HG03354 (cell line): Measurements from ENCODE around the gene SPTBN1.
"Not testable (repeated sequence)": the region's sequence is repeated elsewhere in the genome, so short reads cannot be mapped to it uniquely, and the experiment has no call there.

ENCODE experiments used
- ATAC-seq: cut with Tn5 transposase; IDR thresholded peaks from one replicate; pipeline ENCODE4 v1.9.1; 2021; ENCODE audit warnings: mild to moderate bottlenecking; ENCODE audit not compliant: unreplicated experiment, poor library complexity, severe bottlenecking

Gene SPTBN1

GRCh38 chr2:54466870-54467269 is 10.7 kb downstream of the SPTBN1 start:
- ATAC-seq: no peak

- no peak for ATAC-seq
These were observed 12.5 kb downstream of the SPTBN1 start for GRCh38 chr2:54468673-54469072.

GRCh38 chr2:54469484-54470053 is 13.4 kb downstream of the SPTBN1 start:
- no peak for ATAC-seq

- ATAC-seq: no peak
These were observed 14.3 kb downstream of the SPTBN1 start for GRCh38 chr2:54470266-54470938.

GRCh38 chr2:54471221-54471711 is 15.1 kb downstream of the SPTBN1 start:
- ATAC-seq: peak; percentile 84

GRCh38 chr2:54473851-54474250 is 17.7 kb downstream of the SPTBN1 start:
- ATAC-seq: no peak

- ATAC-seq: no peak
These were observed 19.2 kb downstream of the SPTBN1 start for GRCh38 chr2:54475285-54475684.

- ATAC-seq: no peak
These were observed 19.8 kb downstream of the SPTBN1 start for GRCh38 chr2:54475919-54476318.

GRCh38 chr2:54476852-54477251 is 20.7 kb downstream of the SPTBN1 start:
- ATAC-seq: no peak

- ATAC-seq: no peak
These were observed 21.8 kb downstream of the SPTBN1 start for GRCh38 chr2:54477896-54478295.

GRCh38 chr2:54478899-54479298 is 22.8 kb downstream of the SPTBN1 start:
- ATAC-seq: no peak

- no peak for ATAC-seq
These were observed 23.3 kb downstream of the SPTBN1 start for GRCh38 chr2:54479424-54479823.

DNA sequence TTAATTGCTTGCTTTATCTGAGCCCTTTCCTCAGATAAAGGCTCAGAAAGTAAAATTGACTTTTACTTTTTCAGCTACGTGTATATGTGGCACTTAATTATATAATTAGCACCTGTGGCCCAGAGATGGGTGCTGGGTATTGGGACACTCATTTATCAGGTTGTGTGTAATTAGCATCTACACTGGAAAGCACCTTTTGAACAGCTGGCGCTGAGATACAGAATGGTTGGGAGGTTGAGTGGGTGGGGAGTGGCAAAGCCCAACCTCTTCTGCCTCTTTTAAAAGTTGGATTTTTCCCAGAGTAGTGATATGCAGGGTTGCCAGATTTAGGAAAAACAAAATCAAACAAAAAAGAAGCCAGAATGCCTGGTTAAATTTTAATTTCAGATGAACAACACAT is 23.9 kb downstream of the SPTBN1 start:
- peak; percentile 74 for ATAC-seq

- ATAC-seq: no peak
These were observed 25.6 kb downstream of the SPTBN1 start for GRCh38 chr2:54481686-54482085.

DNA sequence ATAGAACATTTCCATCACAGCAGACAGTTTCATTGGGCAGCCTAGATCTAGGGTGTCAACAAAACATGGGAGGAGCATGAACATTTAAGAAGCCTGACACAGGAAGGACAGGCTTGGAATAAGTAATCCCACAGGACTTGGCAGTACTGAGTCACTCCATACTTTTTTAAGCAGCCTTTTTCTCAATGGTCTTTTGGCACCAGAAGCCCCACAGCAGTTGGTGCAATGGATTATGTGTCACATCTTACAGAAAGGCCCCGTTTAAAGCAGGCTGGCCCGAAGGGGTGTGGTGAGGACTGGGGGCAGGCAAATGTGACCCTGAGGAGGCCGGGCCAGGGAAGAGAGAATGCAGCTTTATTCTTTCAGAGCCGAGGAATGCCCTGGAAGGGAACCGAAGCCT is 26.6 kb downstream of the SPTBN1 start:
- ATAC-seq: no peak

DNA sequence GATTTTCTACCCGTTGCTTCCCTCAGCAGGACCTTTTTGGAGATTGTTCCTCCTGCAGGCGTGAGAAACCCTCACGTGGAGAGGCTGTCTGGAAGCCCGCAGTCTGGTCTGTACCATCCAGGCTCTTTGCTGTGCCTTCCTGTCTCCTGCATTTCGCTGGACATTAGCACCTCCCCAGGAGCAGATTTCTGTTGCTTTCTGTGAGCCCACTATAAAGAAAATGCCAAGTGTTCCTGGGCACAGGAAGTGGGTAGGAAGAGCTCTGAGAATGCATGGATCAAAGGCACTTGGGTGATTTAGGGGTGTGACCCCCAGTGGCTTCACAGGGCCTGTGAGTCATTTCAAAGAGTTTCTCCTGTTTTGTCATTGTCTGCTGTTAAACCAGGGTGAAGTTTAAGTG is 27.3 kb downstream of the SPTBN1 start:
- no peak for ATAC-seq

- not testable (repeated sequence) for ATAC-seq
These were observed 29.6 kb downstream of the SPTBN1 start for GRCh38 chr2:54485756-54486155.

DNA sequence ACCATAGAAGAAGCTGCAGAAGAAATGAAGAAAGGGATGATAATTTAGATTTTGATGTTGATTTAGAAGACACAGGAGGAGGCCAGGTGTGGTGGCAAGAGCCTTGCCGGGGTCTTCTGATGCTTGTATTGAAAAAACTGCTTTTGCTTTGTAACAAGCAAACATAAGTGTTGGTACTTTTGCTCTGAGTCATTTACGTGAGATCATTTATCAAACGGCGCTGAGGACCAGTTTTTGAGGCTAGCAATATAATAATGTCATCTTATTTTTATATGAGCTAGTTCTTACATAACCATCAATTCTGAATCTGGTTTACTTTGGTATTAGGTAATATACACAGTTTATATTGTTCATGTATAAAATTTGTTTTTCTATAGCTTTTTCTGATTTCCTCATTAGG is 30.6 kb downstream of the SPTBN1 start:
- no peak for ATAC-seq

DNA sequence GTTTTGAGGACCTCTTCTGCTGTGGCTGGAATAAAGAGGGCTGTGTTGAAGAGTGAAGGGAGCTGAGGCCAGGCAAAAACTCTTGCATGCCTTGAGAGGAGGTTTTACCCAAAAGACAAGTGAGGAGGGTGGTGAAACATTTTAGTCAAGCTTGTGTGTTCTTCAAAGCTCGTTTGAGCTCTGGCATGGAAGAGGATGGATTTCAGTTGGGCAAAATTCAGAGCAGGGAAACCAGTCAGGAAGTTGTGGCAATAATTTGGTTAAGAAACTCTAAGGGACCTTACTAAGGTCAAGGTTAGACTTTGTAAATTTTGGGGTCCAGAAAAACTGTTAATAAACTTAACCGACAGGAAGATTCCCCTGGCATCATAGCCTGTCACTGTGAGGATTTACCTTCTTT is 34.7 kb downstream of the SPTBN1 start:
- ATAC-seq: no peak

GRCh38 chr2:54492335-54492734 is 36.2 kb downstream of the SPTBN1 start:
- no peak for ATAC-seq

- no peak for ATAC-seq
These were observed 38.0 kb downstream of the SPTBN1 start for GRCh38 chr2:54494087-54494486.

DNA sequence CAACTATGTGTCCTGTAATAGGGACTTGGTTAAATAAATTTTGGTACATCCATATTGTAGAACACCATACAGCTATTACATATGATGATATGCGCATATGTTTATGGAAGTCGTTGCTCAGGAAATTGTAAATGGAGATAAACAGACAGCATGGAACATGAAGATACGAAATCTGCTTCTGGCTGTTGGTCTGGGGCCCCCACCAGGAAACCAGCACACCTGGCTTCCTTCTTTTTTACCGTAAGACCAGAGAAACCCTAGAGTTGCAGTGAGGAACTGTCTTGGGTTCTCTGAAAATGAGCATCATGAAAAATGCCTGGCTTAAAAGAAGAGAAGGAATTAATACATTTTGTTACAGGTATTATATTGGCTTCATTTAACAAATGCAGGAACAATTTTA is 40.8 kb downstream of the SPTBN1 start:
- no peak for ATAC-seq
